Stomach smooth muscle (tissue), 2 donors: ENCODE data around the gene SEMA6D.
A peak's percentile ranks its signal among the peaks of the same experiment; 100 is the strongest.

Experiments
- H3K27ac ChIP-seq: one replicate; pipeline ENCODE4 v1.7.0; 2013; ENCODE audit warnings: mild to moderate bottlenecking, low read length, inconsistent platforms
- H3K27me3 ChIP-seq, 2 donors: one replicate each; pipeline ENCODE4 v1.7.0; 2013; ENCODE audit warnings: low read length in 2 of 2; ENCODE audit not compliant: insufficient read depth in 2 of 2, control insufficient read depth in 1 of 2
- H3K36me3 ChIP-seq, 2 donors: one replicate each; pipeline ENCODE4 v1.7.0; 2013; ENCODE audit warnings: low read length in 2 of 2; ENCODE audit not compliant: control insufficient read depth in 2 of 2, insufficient read depth in 2 of 2
- H3K4me1 ChIP-seq: one replicate; pipeline ENCODE4 v1.7.0; 2013; ENCODE audit warnings: low read length; ENCODE audit not compliant: control insufficient read depth, insufficient read depth
- H3K4me3 ChIP-seq, 2 donors: one replicate each; pipeline ENCODE4 v1.7.0; 2013; ENCODE audit warnings: low read length in 2 of 2
- H3K9ac ChIP-seq, 2 donors: one replicate each; pipeline ENCODE4 v1.7.0; 2013; ENCODE audit warnings: low read length in 2 of 2, mild to moderate bottlenecking in 1 of 2
- H3K9me3 ChIP-seq, 2 donors: one replicate each; pipeline ENCODE4 v1.7.0; 2013; ENCODE audit warnings: low read length in 2 of 2; ENCODE audit not compliant: control insufficient read depth in 2 of 2
- donor health status: healthy.
- donor health status: Pancreatic carcinoma.

SEMA6D gene

GRCh38 chr15:47718497-47719437 is 1.5 kb downstream of the SEMA6D start:
- Histone ChIP-seq H3K27me3 (no peaks in the 10 kb centered on the region), H3K36me3 (no peaks in the 10 kb centered on the region), H3K27ac (peak overlapping the region; percentile 55), H3K4me1 (peaks cover 17% of the 10 kb centered on the region), H3K9me3 (no peaks in the 10 kb centered on the region), H3K4me3 (peak overlapping the region; percentile 57 to 91), H3K9ac (peak overlapping the region; percentile 58 to 62)

GRCh38 chr15:47719730-47720129 is 2.4 kb downstream of the SEMA6D start:
- Histone ChIP-seq H3K36me3 (no peaks in the 10 kb centered on the region), H3K27ac (peak overlapping the region; percentile 55), H3K4me1 (peaks cover 23% of the 10 kb centered on the region), H3K4me3 (peak overlapping the region; percentile 57 to 91), H3K9me3 (no peaks in the 10 kb centered on the region), H3K27me3 (no peaks in the 10 kb centered on the region), H3K9ac (peak overlapping the region in 1 of 2 donors; percentile 62)

- Histone ChIP-seq H3K36me3 (no peaks in the 10 kb centered on the region), H3K27me3 (no peaks in the 10 kb centered on the region), H3K9me3 (no peaks in the 10 kb centered on the region), H3K27ac (no peak overlapping the region), H3K9ac (no peak overlapping the region), H3K4me3 (peak overlapping the region; percentile 36 to 38), H3K4me1 (peaks cover 29% of the 10 kb centered on the region)
Observed at GRCh38 chr15:47720555-47720954, 3.2 kb downstream of the SEMA6D start.

- Histone ChIP-seq H3K4me1 (peaks cover 30% of the 10 kb centered on the region), H3K27ac (no peak overlapping the region), H3K9ac (no peak overlapping the region), H3K9me3 (no peaks in the 10 kb centered on the region), H3K36me3 (no peaks in the 10 kb centered on the region), H3K4me3 (no peak overlapping the region), H3K27me3 (no peaks in the 10 kb centered on the region)
Observed at GRCh38 chr15:47721676-47722075, 4.4 kb downstream of the SEMA6D start.

- Histone ChIP-seq H3K9ac (no peak overlapping the region), H3K4me1 (peaks cover 45% of the 10 kb centered on the region), H3K27ac (no peak overlapping the region), H3K9me3 (no peaks in the 10 kb centered on the region), H3K36me3 (no peaks in the 10 kb centered on the region), H3K27me3 (no peaks in the 10 kb centered on the region), H3K4me3 (no peak overlapping the region)
Observed at GRCh38 chr15:47724346-47724745, 7.0 kb downstream of the SEMA6D start.

- Histone ChIP-seq H3K27ac (no peak overlapping the region), H3K9ac (no peak overlapping the region)
Observed at GRCh38 chr15:47725051-47725450, 7.7 kb downstream of the SEMA6D start.

GRCh38 chr15:47725906-47726305 is 8.6 kb downstream of the SEMA6D start:
- Histone ChIP-seq H3K27ac (no peak overlapping the region), H3K9ac (no peak overlapping the region)

More at GRCh38 chr15:47725051-47725450, 7.7 kb downstream of the SEMA6D start:
- H3K4me1 ChIP-seq = peaks cover 45% of the 10 kb centered on the region
- H3K4me3 ChIP-seq = no peak overlapping the region
- no peaks in the 10 kb centered on the region for H3K27me3 ChIP-seq
- no peaks in the 10 kb centered on the region for H3K36me3 ChIP-seq
- H3K9me3 ChIP-seq = no peaks in the 10 kb centered on the region

GRCh38 chr15:47726399-47726823 is 9.1 kb downstream of the SEMA6D start:
- H3K27ac ChIP-seq = no peak overlapping the region
- no peaks in the 10 kb centered on the region for H3K36me3 ChIP-seq
- peak overlapping the region; percentile 2 to 40 for H3K4me3 ChIP-seq
- no peak overlapping the region for H3K9ac ChIP-seq
- no peaks in the 10 kb centered on the region for H3K27me3 ChIP-seq
- no peaks in the 10 kb centered on the region for H3K9me3 ChIP-seq
- H3K4me1 ChIP-seq = peaks cover 43% of the 10 kb centered on the region

More at GRCh38 chr15:47725906-47726305, 8.6 kb downstream of the SEMA6D start:
- H3K4me3 ChIP-seq = peak overlapping the region; percentile 2 to 40
- peaks cover 45% of the 10 kb centered on the region for H3K4me1 ChIP-seq
- no peaks in the 10 kb centered on the region for H3K27me3 ChIP-seq
- H3K36me3 ChIP-seq = no peaks in the 10 kb centered on the region
- H3K9me3 ChIP-seq = no peaks in the 10 kb centered on the region

- no peak overlapping the region for H3K27ac ChIP-seq
- no peak overlapping the region for H3K9ac ChIP-seq
- H3K9me3 ChIP-seq = no peaks in the 10 kb centered on the region
- H3K4me1 ChIP-seq = peaks cover 37% of the 10 kb centered on the region
- H3K4me3 ChIP-seq = peak overlapping the region in 1 of 2 donors; percentile 22
- H3K27me3 ChIP-seq = no peaks in the 10 kb centered on the region
- H3K36me3 ChIP-seq = no peaks in the 10 kb centered on the region
Observed at GRCh38 chr15:47727137-47727536, 9.8 kb downstream of the SEMA6D start.

- H3K4me3 ChIP-seq = no peak overlapping the region
- H3K27me3 ChIP-seq = no peaks in the 10 kb centered on the region
- H3K27ac ChIP-seq = no peak overlapping the region
- H3K9ac ChIP-seq = no peak overlapping the region
- no peaks in the 10 kb centered on the region for H3K36me3 ChIP-seq
- no peaks in the 10 kb centered on the region for H3K9me3 ChIP-seq
- H3K4me1 ChIP-seq = peaks cover 37% of the 10 kb centered on the region
Observed at GRCh38 chr15:47727676-47728075, 10.4 kb downstream of the SEMA6D start.

GRCh38 chr15:47728426-47728825 is 11.1 kb downstream of the SEMA6D start:
- Histone ChIP-seq H3K27ac (no peak overlapping the region), H3K27me3 (no peaks in the 10 kb centered on the region), H3K36me3 (no peaks in the 10 kb centered on the region), H3K9me3 (no peaks in the 10 kb centered on the region), H3K4me3 (no peak overlapping the region), H3K4me1 (peaks cover 37% of the 10 kb centered on the region), H3K9ac (no peak overlapping the region)
